ENCODE results near the gene PHF21A.
A peak's percentile ranks its signal among the peaks of the same experiment; 100 is the strongest.

DNA sequence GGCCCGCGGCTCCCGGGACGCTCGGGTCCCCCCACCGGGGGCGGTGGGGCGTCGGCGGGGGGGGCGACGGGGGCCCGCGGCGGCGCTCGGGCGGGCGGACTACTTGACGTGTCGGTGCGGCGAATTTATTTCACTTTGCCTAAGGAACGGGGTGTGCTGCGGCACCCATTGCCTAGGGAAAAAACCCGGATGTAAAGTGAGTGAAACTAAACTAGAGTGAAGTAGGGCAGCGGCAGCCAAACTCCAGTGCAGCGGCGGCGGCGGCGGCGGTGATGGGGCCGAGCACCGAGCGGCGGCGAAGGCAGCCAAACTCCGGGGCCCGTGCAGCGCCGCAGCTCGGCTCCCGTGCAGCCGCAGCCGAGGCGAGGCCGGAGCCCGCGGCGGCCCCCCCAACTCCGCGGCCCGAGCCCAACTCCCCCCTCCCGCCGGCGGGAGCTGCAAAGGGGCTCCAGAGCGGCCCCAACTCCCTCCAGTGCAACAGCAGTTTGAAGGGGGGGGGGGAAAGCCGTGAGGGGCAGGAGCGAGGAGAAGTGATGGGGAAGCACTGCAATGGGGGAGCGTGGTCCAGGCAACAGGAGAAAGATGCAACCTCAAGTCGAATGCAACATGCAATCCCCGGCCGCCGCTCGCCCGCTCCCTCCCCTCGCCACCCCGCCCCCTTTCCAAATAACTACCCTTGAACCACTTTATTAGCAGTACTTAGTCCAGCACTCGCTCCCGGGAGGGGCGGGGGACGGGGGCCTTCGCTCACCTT lies 647 bp upstream of the PHF21A start:
- TF ChIP-seq, protein P1, sequence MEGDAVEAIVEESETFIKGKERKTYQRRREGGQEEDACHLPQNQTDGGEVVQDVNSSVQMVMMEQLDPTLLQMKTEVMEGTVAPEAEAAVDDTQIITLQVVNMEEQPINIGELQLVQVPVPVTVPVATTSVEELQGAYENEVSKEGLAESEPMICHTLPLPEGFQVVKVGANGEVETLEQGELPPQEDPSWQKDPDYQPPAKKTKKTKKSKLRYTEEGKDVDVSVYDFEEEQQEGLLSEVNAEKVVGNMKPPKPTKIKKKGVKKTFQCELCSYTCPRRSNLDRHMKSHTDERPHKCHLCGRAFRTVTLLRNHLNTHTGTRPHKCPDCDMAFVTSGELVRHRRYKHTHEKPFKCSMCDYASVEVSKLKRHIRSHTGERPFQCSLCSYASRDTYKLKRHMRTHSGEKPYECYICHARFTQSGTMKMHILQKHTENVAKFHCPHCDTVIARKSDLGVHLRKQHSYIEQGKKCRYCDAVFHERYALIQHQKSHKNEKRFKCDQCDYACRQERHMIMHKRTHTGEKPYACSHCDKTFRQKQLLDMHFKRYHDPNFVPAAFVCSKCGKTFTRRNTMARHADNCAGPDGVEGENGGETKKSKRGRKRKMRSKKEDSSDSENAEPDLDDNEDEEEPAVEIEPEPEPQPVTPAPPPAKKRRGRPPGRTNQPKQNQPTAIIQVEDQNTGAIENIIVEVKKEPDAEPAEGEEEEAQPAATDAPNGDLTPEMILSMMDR (IDR thresholded peaks at IDR 0.05): no peak
- peak; percentile 54 for TF ChIP-seq POLR2A (IDR thresholded peaks at IDR 0.05)

Measured in right lobe of liver (tissue), 4 donors.